ENCODE results near the gene FYN.

The FYN gene

DNA sequence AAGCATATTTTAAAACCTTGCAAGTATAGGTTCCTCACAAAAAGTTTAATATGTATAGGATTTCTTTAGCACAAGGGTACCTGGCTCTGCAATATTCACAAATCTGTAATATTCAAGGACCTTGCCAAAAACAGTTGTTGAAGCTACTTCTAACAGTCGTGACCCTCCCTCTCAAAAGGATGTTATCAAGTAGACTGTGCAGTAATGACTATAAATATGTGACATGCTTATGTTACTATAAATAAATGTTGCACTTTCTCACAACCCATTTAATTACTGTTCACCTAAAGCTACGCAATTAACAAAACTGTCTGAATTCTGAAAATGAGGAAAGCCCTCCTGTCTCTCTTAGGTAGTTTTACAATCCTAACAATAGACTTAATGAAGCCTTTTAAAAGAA lies 41.8 kb downstream of the FYN start:
- no peak for DNase-seq (ENCODE audit: low spot score)

DNA sequence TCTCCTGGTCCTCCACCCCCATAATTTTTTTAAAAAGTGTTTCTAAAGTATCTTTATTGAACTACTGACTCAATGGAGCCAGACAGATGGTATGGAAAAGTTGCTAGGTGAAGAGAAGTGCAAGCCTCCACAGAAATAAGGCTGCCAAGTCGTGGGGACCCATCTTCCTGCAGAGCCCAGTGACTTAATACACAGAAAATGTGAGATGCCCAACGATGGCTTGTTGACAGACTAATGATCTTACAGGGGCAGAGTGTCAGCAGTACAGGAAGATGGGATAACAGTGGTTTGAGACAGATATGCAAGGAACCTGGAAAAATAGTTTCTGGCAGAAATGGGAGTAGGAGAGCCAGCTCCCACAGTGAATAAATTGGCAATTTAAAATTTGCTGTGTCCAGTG lies 43.3 kb downstream of the FYN start:
- DNase-seq (ENCODE audit: low spot score) = no peak

DNA sequence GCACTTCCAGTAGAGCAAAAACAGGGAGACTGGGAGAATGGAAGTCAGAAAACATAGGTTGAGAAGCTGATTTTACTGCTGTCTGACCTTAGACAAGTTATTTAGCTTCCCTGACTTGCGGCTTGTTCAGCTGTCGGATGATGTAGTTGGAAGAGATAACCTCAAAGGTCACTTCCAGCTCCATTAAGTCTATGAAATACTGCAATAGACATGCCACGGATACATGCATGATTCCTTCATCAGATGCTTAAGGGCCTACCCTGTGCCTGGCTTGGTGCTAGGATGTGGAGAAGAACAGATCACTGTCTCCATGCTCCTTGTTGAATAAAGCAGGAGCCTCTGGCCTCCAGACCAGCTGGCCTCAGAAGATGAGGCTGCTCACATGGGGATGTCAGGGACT lies 43.7 kb downstream of the FYN start:
- no peak for DNase-seq (ENCODE audit: low spot score)

DNA sequence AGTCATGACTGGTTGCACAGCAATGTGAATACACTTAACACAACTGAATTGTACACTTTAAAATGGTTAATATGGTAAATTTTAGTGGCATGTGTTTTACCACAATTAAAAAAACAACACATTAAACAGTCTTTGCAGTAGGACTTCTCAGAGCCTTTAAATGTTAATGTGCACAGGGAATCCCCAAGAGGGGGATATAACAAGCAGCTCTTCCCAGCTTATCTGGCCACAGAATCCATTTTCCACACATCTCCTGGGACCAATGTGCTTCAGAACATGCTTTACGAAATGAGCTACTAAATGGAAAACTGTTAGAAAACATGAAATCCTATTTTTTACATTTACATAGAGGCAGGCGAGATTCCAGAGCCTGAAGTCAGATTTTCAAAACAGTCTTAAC lies 44.4 kb downstream of the FYN start:
- no peak for DNase-seq (ENCODE audit: low spot score)

DNA sequence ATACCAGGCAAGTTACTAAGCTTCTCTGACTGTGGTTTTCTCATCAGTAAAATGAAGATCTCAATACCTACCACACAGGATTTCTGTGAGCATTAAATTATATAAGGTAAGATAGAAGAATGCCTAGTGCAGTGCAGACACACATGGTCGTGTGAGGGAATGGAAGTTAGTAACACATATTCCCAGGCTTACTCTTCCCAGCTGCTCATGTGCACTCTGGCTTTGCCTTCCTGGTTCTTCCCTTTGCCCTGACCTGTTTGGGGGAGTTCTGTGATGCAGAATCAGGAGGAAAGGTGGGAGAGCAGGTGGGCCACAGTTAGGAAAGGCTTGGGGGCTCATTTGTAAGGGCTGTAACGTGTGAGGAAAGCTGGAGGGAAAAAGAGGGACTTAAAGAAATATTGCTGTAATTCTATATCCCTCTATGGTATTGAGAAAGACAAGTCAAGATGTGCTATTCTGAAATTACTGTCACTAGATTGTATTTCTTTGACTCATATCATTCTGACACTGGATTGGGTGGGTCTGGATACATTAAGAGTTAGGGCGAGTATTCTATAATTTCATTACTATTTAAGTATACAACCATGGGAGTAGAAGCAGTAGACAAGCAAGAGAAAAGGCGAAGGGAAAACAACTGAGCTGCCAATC lies 47.7 kb downstream of the FYN start:
- DNase-seq (ENCODE audit: low spot score) = no peak

DNA sequence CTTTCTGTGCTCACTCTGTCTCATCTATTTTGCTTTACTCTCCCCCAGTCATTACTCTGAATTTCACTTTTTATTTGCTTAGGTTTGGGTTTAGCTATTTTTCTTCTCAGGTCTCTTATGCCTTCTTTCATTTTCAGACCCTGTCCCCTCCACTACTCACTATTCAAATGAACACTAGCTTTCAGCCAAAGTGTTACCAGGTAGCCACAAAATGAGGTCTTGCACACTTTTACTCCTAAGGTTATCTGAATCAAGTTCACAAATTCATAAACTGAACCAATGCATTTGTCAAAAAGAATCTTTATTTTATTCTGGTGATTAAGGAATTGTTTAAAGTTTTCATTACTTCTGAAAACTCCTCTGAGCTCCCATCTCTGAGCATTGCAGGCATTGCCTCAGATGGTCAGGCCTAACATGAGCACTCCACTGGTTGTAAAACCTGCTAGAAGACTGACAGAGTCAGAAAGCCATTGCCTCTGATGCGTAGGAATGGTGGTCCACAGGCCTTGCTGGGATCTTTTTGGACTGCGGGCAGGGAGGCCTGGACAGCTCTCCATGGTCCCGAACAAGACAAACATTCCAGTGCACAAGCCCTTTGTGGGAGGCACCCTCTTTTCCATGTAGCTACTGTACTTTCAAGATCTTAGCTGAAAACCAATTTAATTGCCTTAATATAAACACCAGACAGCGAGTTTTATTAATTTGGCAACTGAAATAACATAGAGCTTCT lies 48.5 kb downstream of the FYN start:
- no peak for DNase-seq (ENCODE audit: low spot score)

DNA sequence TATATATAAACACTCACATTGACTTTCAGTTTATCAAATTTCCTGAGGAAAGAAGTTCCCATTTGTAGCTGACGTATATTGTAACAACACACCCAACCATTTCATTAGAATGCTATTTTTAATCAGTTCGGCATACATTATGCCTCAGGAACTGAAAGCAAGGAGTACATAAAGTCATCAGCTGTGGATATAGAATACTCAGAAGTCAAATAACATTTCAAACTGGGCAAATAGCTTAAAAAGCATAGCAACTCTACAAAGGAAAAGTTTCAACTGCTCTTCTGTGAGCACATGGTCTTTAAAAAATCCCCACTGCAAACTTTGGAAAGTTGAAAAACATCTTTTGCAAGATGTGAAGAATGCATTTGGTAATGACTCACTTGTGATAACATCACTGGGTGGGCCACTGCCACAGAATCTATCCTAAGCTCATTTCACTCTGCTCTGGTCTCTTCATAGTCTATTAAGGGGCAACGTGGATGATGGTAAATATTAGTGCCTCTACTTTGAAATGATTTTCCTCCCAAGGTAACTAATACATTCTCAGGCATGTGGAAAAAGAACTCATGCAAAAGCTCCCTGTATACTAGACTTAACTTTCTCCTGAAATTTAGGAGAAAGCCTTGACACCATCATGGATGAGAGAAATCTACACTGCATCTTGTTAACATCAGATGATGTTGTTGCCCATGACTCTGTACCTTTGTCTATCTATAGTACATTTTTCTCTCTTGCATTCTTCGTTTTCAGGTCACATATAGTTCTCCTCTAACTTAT lies 49.2 kb downstream of the FYN start:
- DNase-seq (ENCODE audit: low spot score) = no peak

DNA sequence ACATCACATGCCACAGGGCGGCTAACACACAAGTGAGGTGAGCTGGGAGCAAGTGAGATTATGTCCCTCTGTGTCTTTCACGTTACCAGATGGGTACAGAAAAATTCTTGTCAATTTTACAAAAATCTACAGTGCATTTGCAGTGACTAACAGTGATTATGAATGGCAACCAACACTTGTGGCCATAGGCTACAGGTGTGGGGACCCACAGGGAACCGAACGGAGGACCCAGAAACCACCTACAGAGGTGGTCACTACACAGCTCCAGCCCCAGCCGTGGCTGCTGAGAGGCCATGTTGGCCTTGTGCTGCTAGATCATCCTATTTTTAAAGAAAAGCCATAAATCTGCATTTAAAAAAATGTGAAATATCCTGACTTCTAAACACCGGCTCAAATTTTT lies 50.2 kb downstream of the FYN start:
- DNase-seq (ENCODE audit: low spot score) = no peak

DNA sequence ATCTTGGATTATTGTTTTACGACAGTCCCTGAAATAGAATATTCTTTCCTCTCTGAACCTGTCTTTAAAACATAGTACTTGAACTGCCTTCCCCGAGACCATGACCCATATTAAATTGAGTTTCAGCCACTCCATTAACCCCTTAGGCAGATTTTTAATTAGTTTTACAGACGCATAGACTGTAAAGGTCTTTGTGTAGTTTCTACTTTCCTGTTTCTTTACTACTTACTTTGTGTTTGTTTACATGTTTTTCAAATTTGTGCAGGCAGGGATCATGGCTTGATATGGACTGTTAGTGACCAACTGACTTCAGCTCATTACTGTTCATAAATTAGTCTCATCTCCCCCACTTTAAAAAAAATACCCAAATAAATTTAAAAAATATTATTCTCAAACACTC lies 53.8 kb downstream of the FYN start:
- DNase-seq (ENCODE audit: low spot score) = no peak

DNA sequence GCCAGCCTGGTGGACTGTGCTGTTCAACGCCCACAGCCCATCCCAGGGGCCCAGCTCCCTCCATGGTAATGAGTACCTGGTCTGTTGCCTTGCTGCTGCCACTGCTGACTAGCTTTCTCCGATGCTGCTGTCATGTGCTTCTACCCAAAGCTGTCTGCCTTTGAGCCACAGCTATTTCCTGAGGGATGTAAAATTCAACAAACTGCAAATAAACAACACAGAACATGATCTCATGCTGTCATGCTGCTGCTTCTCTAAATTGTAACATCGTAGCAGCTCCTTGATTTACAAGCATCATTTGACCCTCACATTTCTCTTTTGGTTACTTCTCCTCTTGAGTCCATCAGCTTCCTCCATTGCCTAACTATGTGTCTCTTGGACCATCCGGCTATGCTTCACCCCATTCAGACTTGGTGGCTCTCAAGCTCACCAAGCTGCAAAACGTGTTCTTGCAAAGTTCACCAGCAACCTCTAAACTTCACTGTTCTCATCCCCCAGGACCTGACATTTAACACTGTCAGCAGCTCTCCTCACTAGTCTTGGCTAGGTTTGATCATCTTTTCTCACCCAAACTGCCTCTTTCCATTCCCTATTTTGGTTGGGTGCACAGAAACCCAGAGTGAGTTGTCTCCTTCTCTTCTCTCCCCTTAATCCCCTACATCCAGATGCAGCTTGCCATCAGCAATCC lies 54.6 kb downstream of the FYN start:
- no peak for DNase-seq (ENCODE audit: low spot score)

DNA sequence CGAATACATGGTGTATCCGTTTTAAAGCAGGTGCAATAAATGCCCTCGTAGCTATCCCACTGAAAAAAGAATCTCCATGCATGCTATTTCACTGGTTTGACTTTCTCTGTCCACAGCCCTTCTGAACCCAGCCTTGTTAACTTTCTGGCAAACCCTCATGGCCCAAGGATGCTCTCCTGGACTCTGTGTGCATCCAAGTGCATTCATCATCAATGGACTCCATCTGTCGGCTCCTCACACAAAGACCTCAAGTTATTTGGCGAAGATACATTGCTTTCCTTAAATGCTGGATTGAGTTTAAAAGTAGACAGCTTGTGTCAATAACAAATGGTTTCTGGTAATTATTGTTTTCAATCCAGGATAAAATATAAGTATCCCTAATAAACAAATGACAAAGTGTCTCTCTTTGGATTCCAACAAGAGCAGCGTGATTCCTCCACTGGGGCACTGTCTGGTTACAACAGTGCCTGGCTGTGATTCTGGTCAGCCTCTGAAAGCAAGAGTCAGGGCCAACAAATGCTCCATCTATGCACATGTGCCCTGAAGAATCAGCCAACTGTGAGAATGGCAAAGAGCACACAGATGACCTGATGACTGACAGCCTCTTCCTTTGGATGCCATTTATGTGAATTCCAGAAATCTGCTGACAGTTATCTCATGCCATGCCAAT lies 55.7 kb downstream of the FYN start:
- no peak for DNase-seq (ENCODE audit: low spot score)

DNA sequence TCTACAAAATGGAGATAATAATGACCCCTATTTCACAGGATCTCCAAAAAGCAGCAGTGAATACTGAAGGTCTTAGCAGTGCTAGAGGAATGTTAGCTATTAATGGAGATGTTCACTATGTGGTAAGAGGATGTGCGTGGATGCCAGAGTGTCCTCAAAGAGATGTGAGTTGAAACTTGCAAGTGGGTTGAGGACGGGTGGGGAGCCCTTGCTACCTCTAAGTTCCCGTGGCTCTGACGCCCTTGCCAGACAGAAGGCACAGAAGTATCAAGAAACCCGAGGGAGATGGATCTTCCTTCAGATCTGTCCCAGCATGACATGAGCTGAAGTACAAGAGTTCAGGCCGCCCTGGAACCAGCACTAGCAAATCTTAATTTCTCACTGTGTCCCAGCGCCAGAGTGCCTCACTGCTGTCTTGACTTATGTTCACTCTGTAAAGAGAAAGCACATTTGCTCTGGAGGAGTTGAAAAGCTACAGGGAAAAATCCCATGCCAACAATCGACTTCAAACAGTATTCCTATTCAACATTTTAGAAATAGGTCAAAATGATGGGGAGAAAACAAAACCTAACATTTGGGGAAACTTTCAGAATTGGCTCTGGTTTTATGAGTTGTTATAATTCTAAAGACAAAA lies 59.5 kb downstream of the FYN start:
- DNase-seq (ENCODE audit: low spot score) = no peak

DNA sequence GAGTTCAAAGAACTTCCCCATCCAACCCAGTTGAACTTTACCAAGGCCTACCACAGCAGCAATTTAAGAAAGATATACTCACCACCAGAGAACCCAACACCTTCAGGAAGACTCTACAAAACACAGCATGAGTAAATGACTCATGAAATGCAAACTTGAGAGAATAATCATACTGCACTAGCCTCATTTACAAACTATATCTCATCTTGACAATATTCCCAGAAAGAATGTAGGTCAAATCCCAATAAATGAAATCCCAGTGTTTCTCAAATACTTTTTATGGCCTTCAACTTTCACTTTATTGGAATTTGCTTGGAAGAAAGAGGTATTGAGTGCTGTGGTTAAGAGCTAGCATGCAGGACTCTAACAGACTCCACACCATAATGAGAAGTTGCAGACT lies 60.0 kb downstream of the FYN start:
- DNase-seq (ENCODE audit: low spot score) = no peak

DNA sequence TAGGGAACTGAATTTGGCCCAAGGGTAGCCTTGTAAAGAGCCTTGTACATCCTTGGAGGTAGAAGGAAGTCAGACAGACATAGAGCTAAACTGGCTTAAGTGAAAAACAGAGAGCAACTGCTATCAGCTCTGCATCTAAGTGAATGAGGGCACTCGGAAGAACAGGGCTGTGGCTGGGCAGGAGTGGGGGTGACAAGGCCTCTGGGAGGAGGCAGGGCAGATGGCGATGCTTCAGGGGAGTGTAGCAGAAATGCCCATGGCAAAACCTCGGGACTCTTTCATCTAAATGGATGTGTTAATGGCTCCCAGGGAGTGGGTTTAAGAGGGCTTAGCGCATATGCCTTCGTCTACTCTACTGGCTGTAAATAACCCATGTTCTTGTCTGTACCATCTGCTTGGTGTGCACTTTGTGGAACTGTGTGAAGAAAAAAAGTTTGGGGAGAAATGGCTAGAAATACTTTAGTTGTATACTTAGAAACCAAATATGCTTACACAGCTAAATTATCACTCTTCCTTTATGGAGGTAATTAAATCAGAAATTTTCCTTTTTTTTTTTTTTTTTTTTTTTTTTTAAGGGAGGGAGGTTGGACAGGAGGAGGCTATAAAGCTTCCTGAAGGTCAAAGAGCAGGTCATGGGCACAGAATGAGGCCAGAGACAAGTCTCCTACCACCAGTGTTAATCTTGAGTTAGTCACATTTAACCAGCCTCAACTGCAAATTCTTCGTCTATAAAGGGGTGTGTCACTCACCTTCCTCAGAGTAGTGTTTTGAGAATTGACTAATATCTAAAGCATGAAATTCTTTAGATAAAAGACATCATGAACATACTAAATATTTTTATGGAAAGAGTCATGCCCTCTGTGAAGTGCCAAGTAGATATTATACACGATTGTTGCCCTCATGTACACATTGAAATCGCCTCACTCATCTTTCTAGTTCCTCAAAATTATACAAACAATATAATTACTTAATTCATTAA lies 60.9 kb downstream of the FYN start:
- DNase-seq (ENCODE audit: low spot score) = no peak

DNA sequence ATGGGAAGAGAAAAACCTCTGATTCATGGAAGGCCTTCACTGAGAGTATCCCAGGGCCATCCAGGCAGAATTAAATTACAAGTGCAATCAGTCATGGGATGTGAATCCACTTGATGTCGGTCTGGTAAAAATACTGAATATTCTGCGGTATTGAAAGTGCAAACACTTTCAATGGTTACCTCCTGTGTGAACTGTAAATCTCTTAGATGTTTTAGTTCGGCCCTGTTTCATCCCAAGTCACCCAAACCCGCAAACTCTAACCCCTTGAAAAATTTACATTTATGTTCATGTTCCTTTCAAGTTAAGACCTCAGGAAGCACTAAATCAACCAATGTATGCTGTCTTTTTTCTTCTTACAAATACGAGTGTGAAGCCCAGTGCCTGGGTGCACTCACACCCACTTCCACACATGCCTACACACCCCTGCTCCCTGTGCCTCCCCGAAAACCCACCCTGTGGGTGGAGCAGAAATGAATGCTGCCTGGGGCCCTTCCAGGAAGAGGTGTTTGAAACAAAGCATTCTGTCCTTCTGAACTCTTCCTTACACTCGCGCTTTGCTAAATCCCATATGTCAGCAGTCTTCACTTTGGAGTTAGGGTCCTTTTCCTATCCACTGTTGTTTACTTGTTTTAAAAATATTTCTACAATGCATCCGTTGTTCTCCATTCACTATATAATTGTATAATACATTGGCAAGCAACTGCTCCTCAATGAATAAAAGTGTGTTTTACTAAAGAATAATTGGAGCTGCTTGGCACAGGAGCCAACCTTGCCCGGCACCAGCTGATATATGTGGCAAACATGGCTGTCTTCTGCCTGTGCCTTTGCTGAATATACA lies 62.7 kb downstream of the FYN start:
- DNase-seq (ENCODE audit: low spot score) = no peak

DNA sequence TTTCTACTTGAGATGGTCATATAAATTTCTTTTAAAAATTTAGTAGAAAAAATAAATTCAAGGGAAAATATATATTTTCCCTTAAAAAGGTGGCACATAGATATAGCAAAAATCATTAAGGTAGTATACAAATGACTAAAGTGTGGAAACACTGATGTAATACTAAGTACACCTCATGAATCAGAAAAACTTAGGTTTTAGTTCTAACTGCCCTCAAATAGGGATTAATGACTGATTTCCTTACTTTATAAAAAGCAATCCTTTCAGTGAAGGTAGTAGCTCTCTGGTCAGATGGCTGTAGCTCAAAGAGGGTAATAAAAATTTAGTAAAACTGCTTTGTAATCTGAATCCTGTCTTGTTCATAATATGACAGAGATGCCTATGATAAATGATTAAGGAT lies 63.5 kb downstream of the FYN start:
- no peak for DNase-seq (ENCODE audit: low spot score)

DNA sequence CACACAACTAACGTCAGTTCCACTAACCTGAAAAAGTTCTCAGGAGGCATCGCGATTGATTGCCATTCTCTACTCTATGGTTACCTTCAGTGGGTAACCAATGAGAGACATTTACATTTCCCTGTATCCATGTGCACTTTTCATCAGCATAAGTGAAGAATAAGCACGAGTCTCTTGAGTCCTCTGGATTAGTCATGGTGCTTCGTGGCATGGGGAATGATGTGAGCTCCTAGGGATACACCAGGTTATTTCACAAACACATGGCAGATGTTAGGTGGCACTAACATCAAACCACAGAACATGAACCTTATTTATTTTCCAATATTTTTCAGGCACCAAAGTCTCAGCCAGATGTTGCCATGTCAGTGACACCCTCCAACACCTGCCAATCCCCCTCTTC lies 64.0 kb downstream of the FYN start:
- DNase-seq (ENCODE audit: low spot score) = no peak

DNA sequence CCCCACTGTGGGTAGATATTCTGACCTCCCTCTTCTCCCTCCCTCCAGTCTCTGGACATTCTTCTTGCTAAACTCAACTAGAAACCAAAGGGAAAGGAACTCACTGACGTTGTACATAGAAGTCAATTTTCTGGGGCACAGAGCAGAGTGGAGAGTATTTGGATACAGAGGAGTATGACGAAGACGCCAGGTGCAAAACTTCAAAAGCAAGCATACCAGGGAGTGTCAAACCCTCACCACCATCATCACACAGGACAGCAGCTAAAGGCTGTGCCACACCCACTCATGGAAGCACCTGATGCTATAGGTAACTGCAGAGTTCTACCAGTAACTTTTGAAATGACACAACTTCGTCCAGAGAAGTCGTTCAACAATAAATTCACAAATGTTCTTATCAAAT lies 64.8 kb downstream of the FYN start:
- DNase-seq (ENCODE audit: low spot score) = no peak

Measured in ecto neural progenitor cell (in vitro differentiated cells).